Renal pelvis (tissue), 4 donors: ENCODE results near the gene KCNQ2. TPM values are rescaled to one million over a fixed set of nuclear protein-coding genes. Genes with fewer than 3 reads are reported as not detected.

Source experiments
- DNase-seq: peaks from one replicate; pipeline ENCODE4 v3.0.0-alpha.2; 2013
- polyA plus RNA-seq, 3 donors: library from polyadenylated mRNA; unstranded; fragments of 120-200 nt; gene quantifications; one replicate each; pipeline ENCODE4 v1.2.1, GENCODE V29; 2013; ENCODE audit not compliant: insufficient read length in 3 of 3

The KCNQ2 gene
- polyA plus RNA-seq, 3 donors = 7.1 to 8.9 (median 8.1) TPM

GRCh38 chr20:63457737-63458136, 14.7 kb downstream of the KCNQ2 start:
- DNase-seq = no peak

- DNase-seq = peak; percentile 55
Observed at GRCh38 chr20:63456429-63457284, 15.8 kb downstream of the KCNQ2 start.

- no peak for DNase-seq
Observed at GRCh38 chr20:63455568-63455859, 16.9 kb downstream of the KCNQ2 start.

- DNase-seq = no peak
Observed at GRCh38 chr20:63454731-63455567, 17.5 kb downstream of the KCNQ2 start.

GRCh38 chr20:63452821-63453523, 19.5 kb downstream of the KCNQ2 start:
- DNase-seq = no peak

- DNase-seq = no peak
Observed at GRCh38 chr20:63452341-63452740, 20.1 kb downstream of the KCNQ2 start.

GRCh38 chr20:63451821-63452220, 20.6 kb downstream of the KCNQ2 start:
- no peak for DNase-seq

- no peak for DNase-seq
Observed at GRCh38 chr20:63449796-63450730, 22.4 kb downstream of the KCNQ2 start.

GRCh38 chr20:63449025-63449424, 23.4 kb downstream of the KCNQ2 start:
- no peak for DNase-seq

GRCh38 chr20:63448031-63448430, 24.4 kb downstream of the KCNQ2 start:
- no peak for DNase-seq

GRCh38 chr20:63447320-63447719, 25.1 kb downstream of the KCNQ2 start:
- no peak for DNase-seq

- no peak for DNase-seq
Observed at GRCh38 chr20:63446216-63447024, 26.0 kb downstream of the KCNQ2 start.

- no peak for DNase-seq
Observed at GRCh38 chr20:63445075-63445734, 27.2 kb downstream of the KCNQ2 start.

GRCh38 chr20:63444548-63444947, 27.9 kb downstream of the KCNQ2 start:
- DNase-seq = no peak

GRCh38 chr20:63443606-63444395, 28.7 kb downstream of the KCNQ2 start:
- DNase-seq = no peak

- peak; percentile 42 for DNase-seq
Observed at GRCh38 chr20:63442100-63442493, 30.4 kb downstream of the KCNQ2 start.

- no peak for DNase-seq
Observed at GRCh38 chr20:63441136-63442099, 31.0 kb downstream of the KCNQ2 start.
